A549 (cell line): ENCODE results near the gene DSG3. TPM values are rescaled to one million over a fixed set of nuclear protein-coding genes. Genes with fewer than 3 reads are reported as not detected.

Experiments
- ATAC-seq, 2 experiments: fragments of 200-7000 bp in 1 of 2; fragments of >200 bp in 1 of 2; cut with Nextera tagmentation in 1 of 2; cut with Tn5 transposase in 1 of 2; 3 replicates each; pipeline versions ENCODE4 v1.8.0 to v1.9.1; 2018 to 2020; ENCODE audit warnings: mild to moderate bottlenecking in 1 of 2, moderate library complexity in 1 of 2
- CTCF ChIA-PET: fragments of 300-600 bp; sonication (Branson Sonifier 250); formaldehyde crosslinking; extraction: SDS; loops from one replicate; lab custom pipeline; 2021; ENCODE audit warnings: antibody characterized with exemption, inconsistent platforms; lab: Yijun Ruan, JAX
- POLR2A ChIA-PET: fragments of 350-600 bp; formaldehyde crosslinking; extraction: SDS; loops from one replicate; lab custom pipeline; 2021; ENCODE audit warnings: antibody characterized with exemption, inconsistent platforms; lab: Yijun Ruan, JAX
- DNase-seq, 2 experiments: peaks; one replicate each; pipeline versions ENCODE4 v3.0.0 to v3.0.0-alpha.2; 2011 to 2016; ENCODE audit warnings: low read depth in 1 of 2, low spot score in 1 of 2
- FAIRE-seq: peaks from 2 replicates; lab custom pipeline; 2011; peaks lifted over from hg19 to GRCh38; lab: Jason Lieb, UNC
- H3K27ac ChIP-seq, 2 experiments: fragments of >200 bp; sonication (Bioruptor Twin); formaldehyde crosslinking; 3 replicates each; pipeline ENCODE4 v1.5.1; 2016 to 2017
- H3K4me1 ChIP-seq: fragments of >200 bp; sonication (Bioruptor Twin); formaldehyde crosslinking; 3 replicates; pipeline ENCODE4 v1.6.1; 2016
- H3K4me2 ChIP-seq: fragments of >200 bp; sonication (Bioruptor Twin); formaldehyde crosslinking; 3 replicates; pipeline ENCODE4 v1.6.1; 2016
- H3K4me3 ChIP-seq: fragments of >200 bp; sonication (Bioruptor Twin); formaldehyde crosslinking; 3 replicates; pipeline ENCODE4 v1.5.1; 2016
- H3K9me3 ChIP-seq: fragments of >200 bp; sonication (Bioruptor Twin); formaldehyde crosslinking; 3 replicates; pipeline ENCODE4 v1.6.1; 2016
- ATOH8 ChIP-seq: fragments of 250-450 bp; sonication (Bioruptor Pico); IDR thresholded peaks from 2 replicates; pipeline ENCODE4 v1.5.0; 2020; ENCODE audit warnings: low read depth, mild to moderate bottlenecking, moderate library complexity
- BCL3 ChIP-seq: fragments of >200 bp; sonication (Bioruptor Twin); formaldehyde crosslinking; IDR thresholded peaks from 3 replicates; pipeline ENCODE4 v1.6.1; 2016
- BHLHE40 ChIP-seq: IDR thresholded peaks from 2 replicates; pipeline ENCODE4 v1.6.1; 2012; ENCODE audit warnings: low read depth, low read length, inconsistent platforms
- CBX8 ChIP-seq: fragments of 200-600 bp; sonication (generic); IDR thresholded peaks from 2 replicates; pipeline ENCODE4 v1.6.1; 2016
- CHD2 ChIP-seq: fragments of 150-350 bp; IDR thresholded peaks from 2 replicates; pipeline ENCODE4 v1.6.1; 2014; ENCODE audit warnings: low read length; ENCODE audit not compliant: partially characterized antibody
- E2F6 ChIP-seq: IDR thresholded peaks from 2 replicates; pipeline ENCODE4 v1.6.1; 2012; ENCODE audit warnings: low read depth, borderline replicate concordance
- EHMT2 ChIP-seq: fragments of 200-600 bp; sonication (generic); IDR thresholded peaks from 2 replicates; pipeline ENCODE4 v1.6.1; 2016; ENCODE audit warnings: antibody characterized with exemption, low read depth, mild to moderate bottlenecking, moderate library complexity
- EP300 ChIP-seq, 2 experiments: fragments of >200 bp; sonication (Bioruptor Twin); formaldehyde crosslinking; IDR thresholded peaks; 2 replicates in 1 of 2; 3 replicates in 1 of 2; pipeline ENCODE4 v1.6.1; 2016 to 2017
- FOSL2 ChIP-seq, 2 experiments: fragments of 450-650 bp in 1 of 2; fragments of >200 bp in 1 of 2; sonication (Bioruptor Twin) in 1 of 2; formaldehyde crosslinking; IDR thresholded peaks; 2 replicates each; pipeline versions ENCODE4 v1.5.0 to v1.6.1; 2016 to 2020; ENCODE audit warnings: mild to moderate bottlenecking in 1 of 2, moderate library complexity in 1 of 2
- GATA3 ChIP-seq: IDR thresholded peaks from 2 replicates; pipeline ENCODE4 v1.6.1; 2012; ENCODE audit warnings: borderline replicate concordance
- HOXA7 ChIP-seq: fragments of 250-450 bp; sonication (Bioruptor Pico); IDR thresholded peaks from 2 replicates; pipeline ENCODE4 v1.5.0; 2020; ENCODE audit warnings: mild to moderate bottlenecking, moderate library complexity
- HOXB13 ChIP-seq: fragments of 250-450 bp; sonication (Bioruptor Pico); IDR thresholded peaks from 2 replicates; pipeline ENCODE4 v1.5.0; 2020; ENCODE audit warnings: low read depth, mild to moderate bottlenecking, moderate library complexity
- JUNB ChIP-seq: fragments of >200 bp; sonication (Bioruptor Twin); formaldehyde crosslinking; IDR thresholded peaks from 2 replicates; pipeline ENCODE4 v1.6.1; 2016
- MAX ChIP-seq: IDR thresholded peaks from 2 replicates; pipeline ENCODE4 v1.6.1; 2012
- MAZ ChIP-seq: fragments of 150-350 bp; IDR thresholded peaks from 2 replicates; pipeline ENCODE4 v1.6.1; 2014; ENCODE audit warnings: antibody characterized with exemption, low read depth, low read length, borderline replicate concordance
- MYC ChIP-seq: IDR thresholded peaks from 2 replicates; pipeline ENCODE4 v1.6.1; 2012; ENCODE audit warnings: mild to moderate bottlenecking, inconsistent platforms, low read length, improper control_type of control experiment, borderline replicate concordance
- NPAS2 ChIP-seq: fragments of 250-450 bp; sonication (Bioruptor Pico); IDR thresholded peaks from 2 replicates; pipeline ENCODE4 v1.8.0; 2022; ENCODE audit warnings: mild to moderate bottlenecking, moderate library complexity, borderline replicate concordance
- NR3C1 ChIP-seq: fragments of >200 bp; sonication (Bioruptor Twin); formaldehyde crosslinking; IDR thresholded peaks from 3 replicates; pipeline ENCODE4 v1.6.1; 2017
- PBX3 ChIP-seq: IDR thresholded peaks from 2 replicates; pipeline ENCODE4 v1.6.1; 2012
- POLR2A ChIP-seq: IDR thresholded peaks from 2 replicates; pipeline ENCODE4 v1.6.1; 2012; ENCODE audit warnings: mild to moderate bottlenecking, low read length
- RARB ChIP-seq: fragments of 250-450 bp; sonication (Bioruptor Pico); IDR thresholded peaks from 2 replicates; pipeline ENCODE4 v1.8.0; 2021; ENCODE audit warnings: mild to moderate bottlenecking, moderate library complexity
- RFX5 ChIP-seq: fragments of 450-650 bp; IDR thresholded peaks from 2 replicates; pipeline ENCODE4 v1.7.1; 2014; ENCODE audit warnings: antibody characterized with exemption, mild to moderate bottlenecking, moderate library complexity
- RNF2 ChIP-seq: fragments of 200-600 bp; sonication (generic); IDR thresholded peaks from 2 replicates; pipeline ENCODE4 v1.6.1; 2016; ENCODE audit warnings: low read depth, mild to moderate bottlenecking, antibody characterized with exemption, moderate library complexity, borderline replicate concordance
- SREBF2 ChIP-seq: fragments of 450-650 bp; IDR thresholded peaks from 2 replicates; pipeline ENCODE4 v1.6.1; 2014; ENCODE audit warnings: mild to moderate bottlenecking, moderate library complexity
- USF2 ChIP-seq: fragments of 450-650 bp; IDR thresholded peaks from 2 replicates; pipeline ENCODE4 v1.6.1; 2014; ENCODE audit warnings: antibody characterized with exemption
- WGBS: methylation state at CpG from one replicate; pipeline ENCODE4 v1.1.6; 2017; ENCODE audit errors: missing lambda C conversion rate; 5-methylcytosine and 5-hydroxymethylcytosine counted together
- polyA plus RNA-seq, 4 experiments: library from polyadenylated mRNA; depleted of rRNA in 3 of 4; stranded (reverse); fragments of >200 nt; fragmentation: RNase III in 1 of 4; extraction: RNeasy Plus Mini Kit Qiagen cat#74134 plus additional on column Dnase treatment in 1 of 4; gene quantifications; 2 replicates in 3 of 4; 3 replicates in 1 of 4; pipeline ENCODE4 v1.2.3, GENCODE V29; 2011 to 2017

Gene DSG3
- polyA plus RNA-seq, 2 of the 4 experiments (the other 2 are of a cell fraction), result 0.01 to 0.03 TPM

- CTCF ChIA-PET, result no interaction called here
Measured at GRCh38 chr18:31486165-31486564, 38.6 kb downstream of the DSG3 start.

GRCh38 chr18:31487246-31488015 lies 39.9 kb downstream of the DSG3 start:
- Histone ChIP-seq H3K4me1 (peaks cover 49% of the 10 kb centered on the region), H3K27ac (peak overlapping the region; percentile 54 to 71; a peak in 5 of 6 replicates)
- peak; percentile 44 to 72 for DNase-seq
- FAIRE-seq, result no peak
- TF ChIP-seq CHD2 (no peak), NR3C1 (no peak), HOXA7 (CRISPR knock-in tag) (no peak), NPAS2 (CRISPR knock-in tag) (no peak), EP300 (IDR thresholded peaks at IDR 0.05) (no peak), MAX (peak; percentile 28; the same call in 1 of the 2 replicates), POLR2A (no peak), FOSL2 (IDR thresholded peaks at IDR 0.05) (peak; percentile 18; the same call in 1 of the 2 replicates), FOSL2 (CRISPR knock-in tag; IDR thresholded peaks at IDR 0.05) (peak; percentile 81), JUNB (0 out of 2 replicates have a peak, but pooled peaks have one; percentile 39), MYC (no peak), EHMT2 (no peak)
- TF ChIP-seq, all 56 proteins: peak for 3
- WGBS, result 63% methylated on average over 7 of the region's 9 CpGs
- peak; percentile 98 to 99 for ATAC-seq
- Histone ChIP-seq H3K4me3 (no peak overlapping the region), H3K9me3 (no peaks in the 10 kb centered on the region), H3K4me2 (peak overlapping the region; percentile 49)
- CTCF ChIA-PET, result interaction anchor here (0.6 to 2.0 kb wide), 3 partner anchors 10 to 388 kb away, joined by 3 to 7 read pairs (median 4); partner anchors contain the start of gene DSG2
- POLR2A ChIA-PET, result no interaction called here

More at GRCh38 chr18:31486165-31486564, 38.6 kb downstream of the DSG3 start:
- DNase-seq, result no peak
- no peak for TF ChIP-seq MYC
- no peak for ATAC-seq
- Histone ChIP-seq H3K4me3 (no peak overlapping the region), H3K4me2 (no peak overlapping the region), H3K9me3 (no peaks in the 10 kb centered on the region), H3K4me1 (peaks cover 44% of the 10 kb centered on the region), H3K27ac (no peak overlapping the region)
- POLR2A ChIA-PET, result no interaction called here
- no peak for FAIRE-seq
- WGBS, result 77% methylated on average over 2 of the region's 2 CpGs

GRCh38 chr18:31489311-31489710 lies 41.8 kb downstream of the DSG3 start:
- ATAC-seq, result no peak; a peak in 1 of 6 replicates
- 95% methylated on average over 1 of the region's 1 CpG for WGBS
- no peak for TF ChIP-seq E2F6
- TF ChIP-seq CBX8, result no peak
- TF ChIP-seq HOXB13 (CRISPR knock-in tag), result no peak
- TF ChIP-seq USF2, result no peak
- no peak for TF ChIP-seq ATOH8 (CRISPR knock-in tag)
- TF ChIP-seq RNF2, result no peak
- no peak for TF ChIP-seq BHLHE40
- no peak for TF ChIP-seq BCL3
- TF ChIP-seq RARB, result no peak
- no peak for TF ChIP-seq GATA3
- TF ChIP-seq MAZ, result no peak
- TF ChIP-seq SREBF2, result no peak
- TF ChIP-seq EHMT2, result no peak
- no peak for TF ChIP-seq RFX5
- no peak for TF ChIP-seq NPAS2 (CRISPR knock-in tag)
- TF ChIP-seq PBX3, result no peak

More at GRCh38 chr18:31489311-31489710, 41.8 kb downstream of the DSG3 start:
- H3K4me1 ChIP-seq, result peaks cover 49% of the 10 kb centered on the region
- DNase-seq (no peak), FAIRE-seq (no peak)
- H3K9me3 ChIP-seq, result no peaks in the 10 kb centered on the region
- ChIA-PET POLR2A (no interaction called here), CTCF (interaction anchor here (1.5 to 3.1 kb wide), 2 partner anchors 12 to 65 kb away, joined by 4 to 11 read pairs; no protein-coding TSS in a partner anchor)
- H3K27ac ChIP-seq, result peak overlapping the region in 1 of 2 experiments; percentile 49; a peak in 2 of 6 replicates
- H3K4me2 ChIP-seq, result no peak overlapping the region; the same call in 2 of the 3 replicates
- no peak overlapping the region for H3K4me3 ChIP-seq
